Activated CD8-positive, alpha-beta T cell treated with anti-CD3 and anti-CD28 coated beads for 36 hours (primary cell): ENCODE data around the gene USP14. TPM values are rescaled to one million over a fixed set of nuclear protein-coding genes. Genes with fewer than 3 reads are reported as not detected.
"Not testable (repeated sequence)": the region's sequence is repeated elsewhere in the genome, so short reads cannot be mapped to it uniquely, and the experiment has no call there.

Experiments used
- ATAC-seq: fragments of 200-7000 bp; cut with Tn5 transposase; one replicate; pipeline ENCODE4 v1.10.0; 2021; ENCODE audit warnings: mild to moderate bottlenecking, moderate library complexity
- CTCF ChIA-PET: fragments of 350-600 bp; sonication (Branson Sonifier 250); formaldehyde crosslinking; loops from one replicate; lab custom pipeline; 2021; ENCODE audit warnings: antibody characterized with exemption; lab: Charles Lee
- POLR2A ChIA-PET: fragments of 350-600 bp; sonication (Branson Sonifier 250); formaldehyde crosslinking; loops from one replicate; lab custom pipeline; 2021; ENCODE audit warnings: antibody characterized with exemption; lab: Charles Lee
- DNase-seq: peaks from one replicate; pipeline ENCODE4 v3.0.0-alpha.2; 2020
- H3K27ac Mint-ChIP-seq: one replicate; pipeline ENCODE4 v1.8.0; 2021; ENCODE audit warnings: mild to moderate bottlenecking, mixed read lengths
- H3K27me3 Mint-ChIP-seq: one replicate; pipeline ENCODE4 v1.8.0; 2021; ENCODE audit warnings: mixed read lengths
- H3K36me3 Mint-ChIP-seq: one replicate; pipeline ENCODE4 v1.8.0; 2021; ENCODE audit warnings: low read depth, mixed read lengths
- H3K4me1 Mint-ChIP-seq: one replicate; pipeline ENCODE4 v1.8.0; 2021; ENCODE audit warnings: low read depth, mixed read lengths
- H3K4me3 Mint-ChIP-seq: one replicate; pipeline ENCODE4 v1.8.0; 2021; ENCODE audit warnings: mild to moderate bottlenecking, moderate library complexity, mixed read lengths
- H3K9me3 Mint-ChIP-seq: one replicate; pipeline ENCODE4 v1.8.0; 2021; ENCODE audit warnings: mixed read lengths
- CTCF ChIP-seq: fragments of 200-600 bp; IDR thresholded peaks from one replicate; pipeline ENCODE4 v1.8.0; 2022; ENCODE audit warnings: antibody characterized with exemption, mild to moderate bottlenecking
- intact Hi-C: fragments of 100-400 bp; cut with micrococcal nuclease; formaldehyde crosslinking; loops from one replicate; pipeline ENCODE4 v1.10.0; 2022
- total RNA-seq, 2 experiments: library from RNA; stranded (reverse); gene quantifications; one replicate each; pipeline ENCODE4 v1.2.3, GENCODE V29; 2021

USP14 gene
- total RNA-seq, 2 experiments from 2014 or later = 94.6 to 96.2 TPM

GRCh38 chr18:137327-137726, 21.0 kb upstream of the USP14 start:
- Mint-ChIP-seq H3K27me3 (peaks cover 4% of the 10 kb centered on the region), H3K9me3 (no peaks in the 10 kb centered on the region), H3K27ac (no peak overlapping the region), H3K36me3 (no peaks in the 10 kb centered on the region), H3K4me3 (no peak overlapping the region), H3K4me1 (no peaks in the 10 kb centered on the region)
- POLR2A ChIA-PET = interaction anchor here (1.5 kb wide), 1 partner anchor 21 kb away, joined by 4 read pairs; the partner anchor contains the start of gene USP14
- no peak for TF ChIP-seq CTCF
- intact Hi-C loops = no loop called here
- no peak for ATAC-seq
- no peak for DNase-seq
- CTCF ChIA-PET = no interaction called here

GRCh38 chr18:140670-141266, 17.6 kb upstream of the USP14 start:
- H3K36me3 Mint-ChIP-seq = no peaks in the 10 kb centered on the region
- H3K9me3 Mint-ChIP-seq = no peaks in the 10 kb centered on the region
- H3K4me3 Mint-ChIP-seq = no peak overlapping the region
- peaks cover 10% of the 10 kb centered on the region for H3K27me3 Mint-ChIP-seq
- intact Hi-C loops = no loop called here
- ChIA-PET POLR2A (no interaction called here), CTCF (no interaction called here)
- ATAC-seq = no peak
- no peak overlapping the region for H3K27ac Mint-ChIP-seq
- DNase-seq = no peak
- no peaks in the 10 kb centered on the region for H3K4me1 Mint-ChIP-seq
- TF ChIP-seq CTCF = no peak

GRCh38 chr18:142624-143296, 15.6 kb upstream of the USP14 start:
- H3K4me1 Mint-ChIP-seq, CTCF ChIA-PET, H3K4me3 Mint-ChIP-seq, DNase-seq, H3K9me3 Mint-ChIP-seq, ATAC-seq, POLR2A ChIA-PET, H3K36me3 Mint-ChIP-seq, intact Hi-C loops, H3K27ac Mint-ChIP-seq: not testable (repeated sequence)
- peaks cover 10% of the 10 kb centered on the region for H3K27me3 Mint-ChIP-seq

GRCh38 chr18:148841-149240, 9.5 kb upstream of the USP14 start:
- no peak overlapping the region for H3K27ac Mint-ChIP-seq
- no peaks in the 10 kb centered on the region for H3K4me1 Mint-ChIP-seq
- peaks cover 4% of the 10 kb centered on the region for H3K27me3 Mint-ChIP-seq
- intact Hi-C loops = no loop called here
- H3K4me3 Mint-ChIP-seq = no peak overlapping the region
- POLR2A ChIA-PET = no interaction called here
- TF ChIP-seq CTCF = no peak
- no peak for ATAC-seq
- no peak for DNase-seq
- CTCF ChIA-PET = no interaction called here
- H3K9me3 Mint-ChIP-seq = no peaks in the 10 kb centered on the region
- H3K36me3 Mint-ChIP-seq = no peaks in the 10 kb centered on the region

- Mint-ChIP-seq H3K9me3 (no peaks in the 10 kb centered on the region), H3K4me1 (peaks cover 3% of the 10 kb centered on the region), H3K4me3 (no peak overlapping the region), H3K36me3 (peaks cover 4% of the 10 kb centered on the region), H3K27ac (no peak overlapping the region), H3K27me3 (peaks cover 2% of the 10 kb centered on the region)
- intact Hi-C loops = no loop called here
- ATAC-seq = no peak
- POLR2A ChIA-PET = no interaction called here
- no peak for TF ChIP-seq CTCF
- CTCF ChIA-PET = no interaction called here
- no peak for DNase-seq
Measured at GRCh38 chr18:154151-154550, 4.2 kb upstream of the USP14 start.
